Testis (tissue), 5 donors: ENCODE data around the gene PLAGL1. TPM values are rescaled to one million over a fixed set of nuclear protein-coding genes. Genes with fewer than 3 reads are reported as not detected.

Source experiments
- DNase-seq: peaks from one replicate; pipeline ENCODE4 v3.0.0-alpha.2; 2019
- H3K27ac ChIP-seq, 2 donors: fragments of 200-600 bp; sonication (generic); one replicate each; pipeline ENCODE4 v1.5.1; 2019
- H3K27me3 ChIP-seq: fragments of 200-600 bp; sonication (generic); one replicate; pipeline ENCODE4 v1.5.1; 2019
- H3K36me3 ChIP-seq: fragments of 200-600 bp; sonication (generic); one replicate; pipeline ENCODE4 v1.5.1; 2017; ENCODE audit warnings: low read depth; ENCODE audit errors: missing control alignments
- H3K4me1 ChIP-seq: fragments of 200-600 bp; sonication (generic); one replicate; pipeline ENCODE4 v1.5.1; 2019
- H3K4me3 ChIP-seq, 2 donors: fragments of 200-600 bp; sonication (generic); one replicate each; pipeline ENCODE4 v1.5.1; 2017 to 2019
- H3K9me3 ChIP-seq: fragments of 200-600 bp; sonication (generic); one replicate; pipeline ENCODE4 v1.5.1; 2017
- POLR2A ChIP-seq: fragments of 450-650 bp; IDR thresholded peaks from one replicate; pipeline ENCODE4 v1.6.1; 2017; ENCODE audit warnings: antibody characterized with exemption, mild to moderate bottlenecking, moderate library complexity
- WGBS, 2 donors: methylation state at CpG; one replicate each; pipeline ENCODE4 v1.1.5; 2018; 5-methylcytosine and 5-hydroxymethylcytosine counted together
- intact Hi-C: fragments of 100-400 bp; cut with DNase I; formaldehyde crosslinking; loops from one replicate; pipeline ENCODE4 v1.15.1; 2023; ENCODE audit warnings: low total_unique reads
- long read RNA-seq, 2 donors: transcript quantifications; one replicate each; lab custom pipeline, GENCODE V29; 2026
- polyA plus RNA-seq: library from polyadenylated mRNA; stranded (reverse); fragments of 350-450 nt; fragmentation: Illumina TruSeq; extraction: RNeasy Lipid Tissue Mini Kit (QIAGEN cat#74804); gene quantifications from one replicate; pipeline ENCODE4 v1.2.3, GENCODE V29; 2014; ENCODE audit warnings: low read depth, low replicate concordance; ENCODE audit not compliant: insufficient read depth
- total RNA-seq, 2 donors: library from RNA; depleted of rRNA; stranded (reverse); fragments of >200 nt; gene quantifications; one replicate each; pipeline ENCODE4 v1.2.3, GENCODE V29; 2016
- TF ChIP-seq, protein P1 (sequence below), 3 experiments: fragments of 450-650 bp in 2 of 3; fragments of 200-600 bp in 1 of 3; sonication (generic) in 1 of 3; IDR thresholded peaks; one replicate each; pipeline ENCODE4 v1.5.1; 2016 to 2019; ENCODE audit warnings: antibody characterized with exemption in 3 of 3, mild to moderate bottlenecking in 2 of 3, moderate library complexity in 1 of 3

The PLAGL1 gene, protein sequence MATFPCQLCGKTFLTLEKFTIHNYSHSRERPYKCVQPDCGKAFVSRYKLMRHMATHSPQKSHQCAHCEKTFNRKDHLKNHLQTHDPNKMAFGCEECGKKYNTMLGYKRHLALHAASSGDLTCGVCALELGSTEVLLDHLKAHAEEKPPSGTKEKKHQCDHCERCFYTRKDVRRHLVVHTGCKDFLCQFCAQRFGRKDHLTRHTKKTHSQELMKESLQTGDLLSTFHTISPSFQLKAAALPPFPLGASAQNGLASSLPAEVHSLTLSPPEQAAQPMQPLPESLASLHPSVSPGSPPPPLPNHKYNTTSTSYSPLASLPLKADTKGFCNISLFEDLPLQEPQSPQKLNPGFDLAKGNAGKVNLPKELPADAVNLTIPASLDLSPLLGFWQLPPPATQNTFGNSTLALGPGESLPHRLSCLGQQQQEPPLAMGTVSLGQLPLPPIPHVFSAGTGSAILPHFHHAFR
- total RNA-seq (10 to 100 TPM; 16.2 to 31.3 TPM), polyA plus RNA-seq (17.4 TPM)
- long read RNA-seq, donor 1, transcript PLAGL1-226 (7 exons, 3,229 nt) = major isoform, 10 of 39 reads
- long read RNA-seq, donor 1, transcript PLAGL1-223 (6 exons, 2,138 nt) = minor isoform, 5 of 39 reads
- long read RNA-seq, donor 1, partial matches to known transcripts = 17 of 39 reads
- long read RNA-seq, donor 1, other reads (novel, unspliced or antisense) = 0 of 39 reads
- long read RNA-seq, donor 2, transcript PLAGL1-226 (7 exons, 3,229 nt) = major isoform, 6 of 24 reads
- long read RNA-seq, donor 2, partial matches to known transcripts = 15 of 24 reads
- long read RNA-seq, donor 2, other reads (novel, unspliced or antisense) = 0 of 24 reads

DNA sequence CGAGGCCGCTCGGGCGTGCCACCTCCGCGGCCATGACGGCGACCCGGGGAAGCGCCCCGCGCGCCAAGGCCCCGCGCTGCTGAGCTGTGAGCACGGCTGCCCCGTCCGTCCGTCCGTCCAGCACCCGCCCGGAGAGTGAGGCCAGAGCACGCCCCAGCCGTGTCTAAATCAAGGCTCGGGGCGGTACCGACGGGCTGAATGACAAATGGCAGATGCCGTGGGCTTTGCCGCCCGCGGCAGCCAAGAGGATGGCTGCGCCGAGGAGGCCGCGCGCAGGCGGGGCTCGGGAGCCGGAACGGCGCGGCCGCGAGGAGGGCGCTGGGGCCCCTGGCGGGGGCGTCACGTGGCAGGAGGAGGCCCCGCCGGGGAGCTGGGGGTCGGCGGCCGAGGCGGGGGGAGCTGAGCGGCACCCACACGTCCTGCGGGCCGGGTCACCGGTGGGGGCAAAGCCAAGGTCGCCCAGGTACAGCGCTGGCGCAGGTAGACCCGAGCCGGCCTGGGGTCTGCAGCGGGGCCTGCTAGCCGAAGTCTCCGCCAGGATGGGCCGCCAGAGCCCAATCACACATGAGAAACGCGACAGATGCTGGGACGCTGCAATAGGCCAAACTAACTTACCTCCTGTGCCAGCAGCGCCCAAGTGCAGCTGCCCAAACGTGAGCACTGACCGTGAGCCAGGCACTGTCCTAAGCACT is at the start of gene PLAGL1:
PLAGL1 (minus strand) TSS at position 140 of the 692 bp plus-strand sequence. CDS start 60,123 bp downstream, outside the sequence.
- peak within 1 kb of the TSS; percentile 65 to 85 for H3K27ac ChIP-seq
- TF ChIP-seq, protein P1, sequence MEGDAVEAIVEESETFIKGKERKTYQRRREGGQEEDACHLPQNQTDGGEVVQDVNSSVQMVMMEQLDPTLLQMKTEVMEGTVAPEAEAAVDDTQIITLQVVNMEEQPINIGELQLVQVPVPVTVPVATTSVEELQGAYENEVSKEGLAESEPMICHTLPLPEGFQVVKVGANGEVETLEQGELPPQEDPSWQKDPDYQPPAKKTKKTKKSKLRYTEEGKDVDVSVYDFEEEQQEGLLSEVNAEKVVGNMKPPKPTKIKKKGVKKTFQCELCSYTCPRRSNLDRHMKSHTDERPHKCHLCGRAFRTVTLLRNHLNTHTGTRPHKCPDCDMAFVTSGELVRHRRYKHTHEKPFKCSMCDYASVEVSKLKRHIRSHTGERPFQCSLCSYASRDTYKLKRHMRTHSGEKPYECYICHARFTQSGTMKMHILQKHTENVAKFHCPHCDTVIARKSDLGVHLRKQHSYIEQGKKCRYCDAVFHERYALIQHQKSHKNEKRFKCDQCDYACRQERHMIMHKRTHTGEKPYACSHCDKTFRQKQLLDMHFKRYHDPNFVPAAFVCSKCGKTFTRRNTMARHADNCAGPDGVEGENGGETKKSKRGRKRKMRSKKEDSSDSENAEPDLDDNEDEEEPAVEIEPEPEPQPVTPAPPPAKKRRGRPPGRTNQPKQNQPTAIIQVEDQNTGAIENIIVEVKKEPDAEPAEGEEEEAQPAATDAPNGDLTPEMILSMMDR (IDR thresholded peaks at IDR 0.05) = no peak
- no peak for TF ChIP-seq POLR2A
- WGBS, 2 donors = 47 to 67% methylated on average over 16 to 51 of the region's 75 CpGs
- H3K27me3 ChIP-seq = no peaks in the 10 kb centered on the region
- intact Hi-C loops = no loop called here
- H3K4me3 ChIP-seq = peak within 1 kb of the TSS; percentile 59 to 63
- H3K36me3 ChIP-seq = no peaks in the 10 kb centered on the region
- H3K4me1 ChIP-seq = no peaks in the 10 kb centered on the region
- DNase-seq = peak; percentile 76
- no peaks in the 10 kb centered on the region for H3K9me3 ChIP-seq

DNA sequence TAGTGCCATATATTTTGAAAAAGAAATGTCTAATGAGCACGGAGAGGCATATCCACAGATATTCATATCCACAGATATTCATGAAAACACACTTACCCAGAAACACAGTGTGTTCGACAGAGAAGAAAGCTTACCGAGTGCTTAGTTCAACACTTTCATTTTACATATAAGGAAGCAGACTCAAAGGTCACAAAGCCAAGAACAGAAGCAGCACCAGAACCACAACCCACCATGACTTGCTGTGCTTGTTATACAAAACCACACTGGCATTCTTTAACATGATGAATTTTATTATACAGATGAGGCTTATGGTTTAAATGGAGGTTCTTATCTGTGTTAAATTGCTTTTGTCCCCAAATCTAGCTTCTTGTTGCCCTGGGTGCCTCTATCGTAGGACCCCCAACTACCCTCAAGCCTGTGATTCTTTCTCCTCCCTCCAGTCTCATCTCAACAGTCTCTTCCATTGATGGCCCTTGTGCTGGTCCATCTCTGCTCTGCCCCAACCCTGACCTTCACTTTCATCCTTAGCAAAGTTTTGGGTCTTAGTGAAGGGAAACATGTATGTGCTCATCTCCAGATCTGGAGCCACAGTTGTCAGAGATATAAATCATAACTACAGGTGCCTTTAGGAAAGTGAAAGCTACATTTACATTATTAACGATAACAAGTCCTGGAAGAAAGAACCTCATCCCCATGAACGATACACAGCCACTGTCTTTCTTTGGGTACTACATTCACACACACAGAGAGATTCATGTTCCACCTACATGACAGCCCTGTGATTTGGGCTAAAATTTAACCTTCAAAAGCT is 47.3 kb upstream of the PLAGL1 start:
- Histone ChIP-seq H3K27me3 (no peaks in the 10 kb centered on the region), H3K4me1 (no peaks in the 10 kb centered on the region), H3K27ac (no peak overlapping the region), H3K36me3 (no peaks in the 10 kb centered on the region), H3K9me3 (no peaks in the 10 kb centered on the region), H3K4me3 (no peak overlapping the region)
- intact Hi-C loops = no loop called here
- WGBS, 2 donors = 78 to 82% methylated on average over 6 of the region's 6 CpGs
- TF ChIP-seq, protein P1 (IDR thresholded peaks at IDR 0.05) = no peak
- TF ChIP-seq POLR2A = no peak
- DNase-seq = no peak

DNA sequence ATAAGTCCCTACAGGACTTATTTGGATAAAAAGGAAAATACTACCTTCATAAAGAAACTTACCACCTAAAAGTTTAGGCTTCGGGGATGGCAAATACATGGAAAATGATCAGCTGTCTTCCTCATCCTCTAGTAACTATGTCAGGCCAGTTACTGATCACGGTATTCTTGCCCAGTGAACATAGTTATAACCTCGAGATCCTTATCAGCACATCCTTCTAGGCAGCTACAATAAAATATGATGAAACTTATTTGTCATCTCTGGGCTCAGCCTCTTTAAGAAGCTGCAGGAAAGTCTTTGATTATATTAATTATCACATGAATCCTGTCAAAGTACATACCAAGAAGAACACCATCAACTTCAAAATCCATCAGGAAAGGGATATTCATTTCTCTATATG is 45.5 kb upstream of the PLAGL1 start:
- no peak for DNase-seq
- WGBS, 2 donors = 77 to 83% methylated on average over 3 of the region's 3 CpGs
- Histone ChIP-seq H3K4me1 (no peaks in the 10 kb centered on the region), H3K36me3 (no peaks in the 10 kb centered on the region), H3K4me3 (no peak overlapping the region), H3K9me3 (no peaks in the 10 kb centered on the region), H3K27me3 (no peaks in the 10 kb centered on the region), H3K27ac (no peak overlapping the region)
- no peak for TF ChIP-seq POLR2A
- TF ChIP-seq, protein P1 (IDR thresholded peaks at IDR 0.05) = no peak
- intact Hi-C loops = no loop called here

DNA sequence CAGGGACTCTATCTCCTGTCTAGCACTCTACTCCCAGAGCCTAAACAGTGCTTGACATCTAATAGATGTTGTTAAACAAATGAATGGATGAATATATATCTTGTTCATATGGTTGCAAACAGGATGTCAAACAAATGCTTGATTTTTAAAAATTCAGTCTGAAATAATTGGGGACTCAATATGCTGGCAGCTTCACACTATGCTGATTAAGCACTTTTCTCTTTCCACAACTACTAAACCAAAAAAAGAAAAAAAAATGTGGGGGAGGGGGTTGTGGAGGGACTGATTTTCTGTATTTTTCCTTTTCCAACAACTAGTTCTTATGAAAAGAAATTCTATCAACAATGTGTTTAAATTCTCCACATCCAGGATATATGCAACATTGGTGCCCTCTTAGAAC is 44.4 kb upstream of the PLAGL1 start:
- intact Hi-C loops = no loop called here
- no peaks in the 10 kb centered on the region for H3K4me1 ChIP-seq
- H3K4me3 ChIP-seq = no peak overlapping the region
- H3K36me3 ChIP-seq = no peaks in the 10 kb centered on the region
- DNase-seq = no peak
- TF ChIP-seq, protein P1 (IDR thresholded peaks at IDR 0.05) = no peak
- TF ChIP-seq POLR2A = no peak
- H3K27ac ChIP-seq = no peak overlapping the region
- no peaks in the 10 kb centered on the region for H3K27me3 ChIP-seq
- no peaks in the 10 kb centered on the region for H3K9me3 ChIP-seq
